Testis (tissue), 2 donors: Measurements from ENCODE around the gene GPR4.

Source experiments
- POLR2A ChIP-seq: fragments of 450-650 bp; IDR thresholded peaks from one replicate; pipeline ENCODE4 v1.6.1; 2017; ENCODE audit warnings: antibody characterized with exemption, mild to moderate bottlenecking, moderate library complexity
- TF ChIP-seq, protein P1 (sequence below), 3 experiments: fragments of 450-650 bp in 2 of 3; fragments of 200-600 bp in 1 of 3; sonication (generic) in 1 of 3; IDR thresholded peaks; one replicate each; pipeline ENCODE4 v1.5.1; 2016 to 2019; ENCODE audit warnings: antibody characterized with exemption in 3 of 3, mild to moderate bottlenecking in 2 of 3, moderate library complexity in 1 of 3

DNA sequence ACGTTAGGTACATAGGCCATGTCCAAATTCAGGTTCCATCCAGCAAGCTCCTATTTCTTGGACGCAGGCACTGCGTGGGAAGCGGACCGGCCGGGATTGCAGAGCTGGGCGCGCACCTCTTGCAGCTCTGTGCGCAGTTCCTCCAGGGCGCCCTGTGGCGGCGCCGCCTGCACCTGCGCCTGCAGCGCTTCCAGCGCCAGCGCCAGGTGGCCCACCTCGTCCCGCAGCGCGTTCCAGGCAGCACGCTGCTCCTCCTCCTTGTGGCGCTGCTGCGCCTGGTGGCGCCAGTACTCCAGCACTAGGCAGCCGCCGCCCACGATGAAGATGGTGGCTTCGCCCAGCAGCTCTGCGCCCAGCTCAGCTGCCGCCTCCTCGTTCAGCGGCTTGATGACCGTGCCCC, 48.5 kb downstream of the GPR4 start:
- TF ChIP-seq, protein P1, sequence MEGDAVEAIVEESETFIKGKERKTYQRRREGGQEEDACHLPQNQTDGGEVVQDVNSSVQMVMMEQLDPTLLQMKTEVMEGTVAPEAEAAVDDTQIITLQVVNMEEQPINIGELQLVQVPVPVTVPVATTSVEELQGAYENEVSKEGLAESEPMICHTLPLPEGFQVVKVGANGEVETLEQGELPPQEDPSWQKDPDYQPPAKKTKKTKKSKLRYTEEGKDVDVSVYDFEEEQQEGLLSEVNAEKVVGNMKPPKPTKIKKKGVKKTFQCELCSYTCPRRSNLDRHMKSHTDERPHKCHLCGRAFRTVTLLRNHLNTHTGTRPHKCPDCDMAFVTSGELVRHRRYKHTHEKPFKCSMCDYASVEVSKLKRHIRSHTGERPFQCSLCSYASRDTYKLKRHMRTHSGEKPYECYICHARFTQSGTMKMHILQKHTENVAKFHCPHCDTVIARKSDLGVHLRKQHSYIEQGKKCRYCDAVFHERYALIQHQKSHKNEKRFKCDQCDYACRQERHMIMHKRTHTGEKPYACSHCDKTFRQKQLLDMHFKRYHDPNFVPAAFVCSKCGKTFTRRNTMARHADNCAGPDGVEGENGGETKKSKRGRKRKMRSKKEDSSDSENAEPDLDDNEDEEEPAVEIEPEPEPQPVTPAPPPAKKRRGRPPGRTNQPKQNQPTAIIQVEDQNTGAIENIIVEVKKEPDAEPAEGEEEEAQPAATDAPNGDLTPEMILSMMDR (IDR thresholded peaks at IDR 0.05), result no peak
- TF ChIP-seq POLR2A, result no peak
